ENCODE data around the gene REC8.
"Not testable (repeated sequence)": the region's sequence is repeated elsewhere in the genome, so short reads cannot be mapped to it uniquely, and the experiment has no call there.

REC8 gene

GRCh38 chr14:24185026-24185425 lies 13.1 kb downstream of the REC8 start:
- no peak for DNase-seq

DNA sequence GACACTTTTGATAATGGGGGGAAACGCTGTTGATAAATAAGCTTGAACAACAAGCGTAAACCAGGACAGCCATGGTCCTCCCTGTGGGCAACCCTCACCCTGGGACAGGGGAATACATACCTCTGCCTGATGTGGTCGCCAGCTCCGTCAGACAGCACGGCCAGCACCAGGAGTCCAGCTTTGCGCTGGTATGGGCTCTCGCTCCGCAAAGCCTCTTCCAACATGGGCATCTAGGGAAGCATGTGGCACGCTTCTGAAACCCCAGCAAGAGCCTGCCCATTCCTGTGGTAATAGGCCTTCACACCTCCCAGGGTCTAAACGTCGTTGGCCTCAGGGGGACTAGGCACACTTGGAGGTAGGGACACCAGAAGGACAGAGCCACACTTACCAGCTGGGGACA lies 13.9 kb downstream of the REC8 start:
- DNase-seq, result no peak

DNA sequence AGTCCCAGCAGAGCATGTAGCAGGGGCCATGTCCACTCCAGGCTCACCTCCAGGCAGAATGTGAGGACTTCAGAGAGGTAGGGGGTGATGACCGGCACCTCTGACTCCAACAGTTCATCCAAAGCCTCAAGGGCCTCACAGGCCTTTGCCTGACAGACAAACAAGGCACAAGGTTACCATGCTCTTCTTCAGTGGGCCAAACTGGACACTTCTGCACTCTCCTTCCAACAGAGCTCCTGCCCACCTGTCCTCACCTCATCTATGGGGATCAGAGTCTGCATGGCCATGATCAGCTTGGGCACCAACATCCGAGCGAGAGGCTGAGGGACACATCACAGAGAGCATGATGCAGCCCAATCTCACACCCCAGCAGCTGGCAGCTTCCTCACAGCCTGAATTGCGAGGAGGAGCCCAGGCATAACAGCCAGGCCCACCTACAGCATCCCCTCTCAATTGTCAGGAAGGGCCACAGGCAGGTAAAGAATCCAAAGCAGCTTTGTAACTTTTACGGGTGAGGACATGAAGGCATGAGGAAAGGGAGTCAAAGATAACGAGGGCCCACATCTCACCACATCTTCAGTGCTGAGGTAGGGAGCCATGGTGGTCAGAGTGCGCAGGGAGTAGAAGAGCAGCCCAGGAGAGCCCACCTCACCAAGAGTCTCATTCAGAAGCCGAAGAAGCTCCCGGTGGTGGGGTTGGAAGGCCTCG lies 15.1 kb downstream of the REC8 start:
- DNase-seq, result no peak

GRCh38 chr14:24187539-24187915 lies 15.6 kb downstream of the REC8 start:
- no peak for DNase-seq

DNA sequence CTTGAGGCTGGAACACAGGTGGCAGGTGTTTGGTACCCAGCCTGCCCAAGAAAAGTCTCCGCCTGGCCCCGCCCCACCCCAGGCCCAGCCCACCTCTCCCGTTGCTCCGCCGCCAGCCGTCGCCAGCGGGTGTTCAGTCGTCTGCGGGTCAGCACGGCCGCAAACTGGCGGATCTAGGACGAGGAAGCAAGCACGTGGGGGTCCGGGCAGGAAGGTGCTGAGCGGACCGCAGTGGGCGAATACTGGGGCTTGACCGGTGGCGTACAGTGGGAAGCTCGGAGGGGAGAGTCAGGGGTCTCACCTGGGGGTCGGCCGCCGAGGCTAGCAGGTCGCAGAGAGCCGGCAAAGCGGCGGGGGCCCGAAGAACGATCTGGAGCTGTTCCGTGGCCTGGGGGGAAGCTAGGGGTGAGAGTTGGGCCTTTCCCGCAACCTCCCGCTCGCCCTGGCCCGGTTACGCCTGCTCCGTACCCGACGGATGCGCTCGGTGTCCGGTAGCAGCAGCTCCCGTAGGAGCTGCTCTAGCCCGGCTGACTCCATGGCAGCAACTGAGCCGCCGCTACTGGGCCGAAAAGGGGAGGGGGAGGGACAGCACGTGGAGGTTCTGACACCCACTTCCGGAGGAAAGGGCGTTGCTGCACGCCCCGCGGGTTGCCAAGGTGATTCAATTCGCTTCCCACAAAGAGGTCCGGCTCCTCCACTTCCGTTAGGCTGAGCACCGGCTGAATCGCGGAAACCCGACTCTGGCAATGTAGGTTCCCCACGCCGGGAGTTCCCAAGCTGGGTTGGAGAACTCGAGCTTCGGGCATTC lies 16.6 kb downstream of the REC8 start, which contains the start of gene IPO4:
Gene IPO4, minus strand, starts transcription at position 566 of the 808 bp plus-strand sequence. Its CDS starts 29 bp downstream, at position 537.
- DNase-seq, result peak; percentile 89

DNA sequence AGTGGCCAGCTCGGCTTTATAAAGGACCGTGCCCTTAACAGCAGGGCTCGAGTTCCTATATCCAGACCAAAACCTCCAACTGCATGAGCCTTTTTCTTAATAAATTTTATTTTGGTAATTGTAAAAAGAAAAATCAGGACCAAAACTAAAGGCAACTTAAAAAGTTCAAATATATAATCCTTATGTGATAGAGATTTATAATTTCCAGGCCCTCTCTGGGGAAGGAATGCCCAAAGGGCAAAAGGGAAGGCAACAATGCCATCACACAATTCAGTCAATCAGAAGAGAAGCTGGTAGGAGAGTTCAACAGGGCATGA lies 17.1 kb downstream of the REC8 start:
- no peak for DNase-seq

- no peak for DNase-seq
These were observed 17.6 kb downstream of the REC8 start for GRCh38 chr14:24189460-24189859.

DNA sequence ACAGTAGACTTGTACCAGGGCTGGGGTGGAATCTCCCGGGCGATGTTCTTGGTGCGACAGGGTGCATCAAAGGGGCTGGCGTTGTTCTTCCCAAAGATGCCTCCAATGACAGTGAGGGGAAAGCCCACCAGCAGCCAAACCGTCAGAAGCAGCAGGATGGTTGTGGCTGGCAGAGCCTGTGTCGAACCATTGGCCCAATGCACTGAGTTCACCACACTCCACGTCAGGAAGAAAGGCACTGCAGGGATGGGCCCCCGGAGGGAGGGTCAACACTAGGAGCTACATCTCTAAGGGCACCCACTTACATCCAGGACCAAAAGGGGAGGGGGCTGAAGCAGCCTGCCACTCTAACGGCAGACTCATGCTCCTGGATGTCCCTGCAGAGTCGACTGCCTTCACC lies 18.5 kb downstream of the REC8 start:
- no peak for DNase-seq

DNA sequence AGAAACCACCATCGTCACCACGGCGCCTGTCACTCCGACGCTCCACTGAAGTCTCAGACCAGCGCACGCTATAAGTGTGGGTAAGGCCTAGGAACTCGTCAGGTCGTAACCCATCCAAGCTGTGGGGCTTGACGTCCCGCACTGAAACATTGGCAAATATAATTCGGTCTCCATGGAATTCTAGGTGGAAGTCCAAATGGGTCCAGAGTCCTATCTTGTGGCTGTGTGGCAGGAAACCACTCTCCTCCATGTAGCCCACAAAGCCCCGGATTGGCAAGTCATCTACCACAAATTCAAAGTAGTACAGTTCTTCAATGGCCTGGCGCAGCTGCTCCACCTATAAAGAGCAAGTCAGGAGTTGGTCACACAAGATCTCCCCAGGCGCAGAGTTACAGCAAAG lies 21.1 kb downstream of the REC8 start:
- DNase-seq, result no peak

GRCh38 chr14:24194186-24194872 lies 22.4 kb downstream of the REC8 start:
- DNase-seq, result no peak

DNA sequence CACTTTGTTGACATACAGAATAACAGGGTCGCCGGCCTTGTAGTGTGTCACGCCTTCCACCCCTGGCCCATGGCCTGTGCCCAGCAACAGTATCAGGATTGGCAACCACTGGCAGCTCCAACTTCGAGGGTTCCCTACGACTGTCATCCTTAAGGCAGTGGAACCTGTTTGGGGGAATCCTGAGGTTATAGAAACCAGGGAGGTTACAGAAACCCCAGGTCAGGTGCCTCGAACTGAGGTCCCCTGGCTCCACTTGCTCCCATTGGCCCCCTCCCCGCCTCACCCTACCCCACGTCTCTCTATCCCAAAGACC lies 22.9 kb downstream of the REC8 start:
- no peak for DNase-seq

DNA sequence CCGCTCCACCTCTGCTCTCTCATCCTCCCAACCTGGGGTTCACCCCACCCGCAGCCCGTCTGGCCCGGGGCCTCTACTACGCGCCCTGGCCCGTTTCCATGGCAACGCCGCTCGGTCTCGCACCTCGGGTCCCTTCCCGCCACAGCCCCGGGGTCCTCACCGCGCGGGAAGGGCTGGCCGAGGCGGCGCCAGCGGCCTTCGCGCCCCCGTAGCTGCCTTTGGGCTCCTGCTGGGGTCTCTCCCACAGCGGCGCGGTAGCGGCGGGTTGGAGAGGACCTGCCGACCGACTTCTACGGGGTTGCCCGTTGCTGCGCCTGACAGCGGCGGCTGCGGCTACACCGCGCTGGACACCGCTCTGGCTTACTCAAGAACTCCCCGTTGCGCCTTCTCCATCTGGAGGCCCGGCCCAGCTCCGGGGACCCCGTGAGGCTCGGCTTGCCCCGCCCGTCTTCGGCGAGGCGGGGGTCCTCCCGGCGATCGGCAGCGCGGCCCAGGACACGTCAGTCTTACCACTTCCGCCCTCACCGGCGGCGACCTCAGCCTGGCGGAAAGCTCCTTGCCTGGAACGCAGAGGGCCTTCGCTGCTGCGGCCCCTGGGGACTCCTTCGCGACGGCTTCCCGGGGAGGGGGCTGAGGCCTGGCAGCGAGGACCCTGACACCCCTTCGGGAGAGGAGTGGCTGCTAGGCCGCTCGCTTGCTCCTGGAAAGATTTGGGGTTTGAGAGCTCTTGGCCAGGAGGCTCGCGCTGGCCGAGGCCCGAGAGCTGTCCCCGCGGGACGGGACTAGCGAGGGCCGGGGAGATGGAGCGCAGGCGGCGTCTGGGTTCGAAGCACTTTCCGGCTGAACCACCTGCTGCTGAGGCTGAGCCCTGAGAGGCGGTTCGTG lies 23.5 kb downstream of the REC8 start, which contains the start of gene TM9SF1:
Gene TM9SF1, minus strand, starts transcription at position 256 of the 885 bp plus-strand sequence. CDS start 422 bp downstream, outside the sequence.
- peak; percentile 86 for DNase-seq

DNA sequence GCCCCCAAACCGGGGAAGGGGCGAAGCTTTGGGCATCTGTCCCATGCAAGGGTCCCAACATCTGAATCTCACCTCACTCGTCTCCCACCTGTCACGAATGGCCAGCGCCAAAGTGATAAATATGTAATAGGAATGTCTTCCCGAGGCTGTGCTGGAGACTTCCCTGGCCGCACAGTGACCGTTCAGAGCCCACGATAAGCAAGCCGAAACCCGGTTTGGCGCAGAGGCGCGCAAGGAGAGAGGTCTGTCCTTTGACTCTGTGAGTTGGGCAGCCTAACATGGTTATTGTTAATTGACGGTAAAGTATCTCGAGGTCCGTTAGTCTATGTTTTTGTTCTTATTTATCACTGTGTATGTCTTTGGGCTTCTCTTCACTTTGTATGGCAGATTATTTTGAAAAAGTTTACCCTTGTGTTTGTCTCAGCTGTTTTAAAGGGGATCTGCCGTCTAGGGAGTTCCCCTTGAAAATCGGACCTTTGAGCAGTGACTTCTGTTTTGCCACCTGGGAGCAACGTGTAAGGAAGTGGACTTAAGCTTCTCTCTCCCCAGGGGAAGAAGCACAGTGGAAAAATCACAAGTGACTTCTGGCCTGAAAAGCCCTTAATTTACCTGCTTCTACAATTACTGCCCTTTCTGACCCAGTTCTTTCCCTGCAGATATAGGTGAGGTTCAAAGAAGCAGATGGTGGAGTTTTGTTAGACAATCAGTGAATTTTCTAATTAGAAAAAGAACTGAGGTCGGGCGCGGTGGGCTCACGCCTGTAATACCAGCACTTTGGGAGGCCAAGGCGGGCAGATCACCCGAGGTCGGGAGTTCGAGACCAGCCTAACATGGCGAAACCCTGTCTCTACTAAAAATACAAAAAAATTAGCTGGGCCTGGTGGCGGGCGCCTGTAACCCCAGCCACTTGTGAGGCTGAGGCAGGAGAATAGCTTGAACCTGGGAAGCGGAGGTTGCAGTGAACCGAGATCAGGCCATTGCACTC lies 24.5 kb downstream of the REC8 start:
- no peak for DNase-seq

DNA sequence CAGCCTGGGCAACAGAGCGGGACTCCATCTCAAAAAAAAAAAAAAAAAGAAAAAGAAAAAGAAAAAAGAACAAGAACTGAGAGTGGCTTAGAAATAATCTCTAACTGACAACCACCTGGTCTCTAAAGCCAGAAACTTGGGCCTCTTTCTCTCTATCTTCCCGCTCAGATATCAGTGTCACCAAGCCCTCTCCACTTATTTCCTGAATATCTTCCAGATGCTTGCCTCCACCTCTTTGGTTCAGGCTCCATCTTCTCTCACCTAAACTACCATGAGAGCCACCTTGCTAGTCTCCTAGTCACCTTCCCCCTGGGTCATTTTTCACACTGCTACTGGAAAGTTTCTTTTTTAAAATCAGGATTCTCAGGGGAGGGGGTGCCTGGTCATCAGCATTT lies 25.2 kb downstream of the REC8 start:
- DNase-seq, result no peak

DNA sequence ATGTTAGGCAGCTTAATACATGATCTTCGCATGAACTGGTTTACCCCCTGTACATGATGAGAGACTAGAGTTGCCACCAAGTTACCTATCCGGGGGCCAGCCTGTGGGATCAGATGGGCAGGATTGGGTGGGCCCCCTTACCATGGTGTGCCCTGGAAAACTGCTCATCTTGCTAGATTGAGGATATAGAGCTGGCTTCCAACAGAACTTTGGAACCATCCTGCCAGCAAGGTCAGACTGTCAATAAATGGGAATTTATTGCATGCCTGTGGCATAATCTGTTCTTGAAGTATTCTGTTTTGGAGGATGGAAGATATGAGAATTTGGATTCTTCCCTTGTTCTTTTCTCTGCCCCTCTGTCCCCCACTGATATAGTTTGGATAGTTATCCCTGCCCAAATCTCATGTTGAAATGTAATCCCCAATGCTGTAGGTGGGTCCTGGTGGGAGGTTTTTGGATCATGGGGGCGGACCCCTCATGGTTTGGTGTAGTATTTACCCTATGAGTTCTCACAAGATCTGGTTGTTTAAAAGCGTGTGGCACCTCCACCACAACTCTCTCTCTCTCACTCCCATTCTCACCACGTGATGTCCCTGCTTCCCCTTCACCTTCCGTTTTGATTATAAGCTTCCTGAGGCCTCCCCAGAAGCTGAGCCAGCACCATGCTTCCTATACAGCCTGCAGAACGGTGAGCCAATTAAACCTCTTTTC lies 27.1 kb downstream of the REC8 start:
- no peak for DNase-seq

DNA sequence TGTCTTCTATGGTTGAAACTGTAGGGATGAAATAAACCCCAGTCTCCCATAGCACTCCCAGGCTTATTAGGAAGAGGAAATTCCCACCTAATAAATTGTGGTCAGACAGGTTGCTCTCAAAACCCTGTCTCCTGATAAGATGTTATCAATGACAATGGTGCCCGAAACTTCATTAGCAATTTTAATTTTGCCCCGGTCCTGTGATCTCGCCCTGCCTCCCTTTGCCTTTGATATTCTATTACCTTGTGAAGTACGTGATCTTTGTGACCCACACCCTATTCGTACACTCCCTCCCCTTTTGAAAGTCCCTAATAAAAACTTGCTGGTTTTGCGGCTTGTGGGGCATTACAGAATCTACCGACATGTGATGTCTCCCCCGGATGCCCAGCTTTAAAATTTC lies 30.7 kb downstream of the REC8 start:
- DNase-seq, result not testable (repeated sequence)

- not testable (repeated sequence) for DNase-seq
These were observed 31.5 kb downstream of the REC8 start for GRCh38 chr14:24203249-24203886.

GRCh38 chr14:24204163-24205146 lies 32.6 kb downstream of the REC8 start:
- no peak for DNase-seq

Data from GDM1 (cell line).